Right lobe of liver (tissue), 6 donors: ENCODE data around the gene PDIA5. TPM values are rescaled to one million over a fixed set of nuclear protein-coding genes. Genes with fewer than 3 reads are reported as not detected.

ENCODE experiments used
- ATAC-seq, 4 donors: fragments of 200-7000 bp; cut with Tn5 transposase; one replicate each; pipeline ENCODE4 v1.9.1; 2020; ENCODE audit warnings: mild to moderate bottlenecking in 4 of 4, moderate library complexity in 4 of 4
- DNase-seq, 3 donors: peaks; one replicate each; pipeline ENCODE4 v3.0.0-alpha.2; 2020
- H3K27ac ChIP-seq, 3 donors: fragments of 200-600 bp; one replicate each; pipeline ENCODE4 v1.8.0; 2022
- H3K27me3 ChIP-seq, 2 donors: fragments of 200-600 bp; one replicate each; pipeline ENCODE4 v1.8.0; 2022
- H3K36me3 ChIP-seq, 4 donors: fragments of 200-600 bp; sonication (generic) in 1 of 4; one replicate each; pipeline versions ENCODE4 v1.5.1 to v1.8.0; 2017 to 2022; ENCODE audit warnings: control low read depth in 1 of 4
- H3K4me1 ChIP-seq, 4 donors: fragments of 200-600 bp; sonication (generic) in 1 of 4; one replicate each; pipeline versions ENCODE4 v1.5.1 to v1.8.0; 2017 to 2022; ENCODE audit warnings: control low read depth in 1 of 4
- H3K4me3 ChIP-seq, 3 donors: fragments of 200-600 bp; one replicate each; pipeline ENCODE4 v1.8.0; 2022
- H3K9me3 ChIP-seq, 4 donors: fragments of 200-600 bp; sonication (generic) in 1 of 4; one replicate each; pipeline versions ENCODE4 v1.5.1 to v1.8.0; 2017 to 2022; ENCODE audit warnings: control low read depth in 1 of 4
- POLR2A ChIP-seq: fragments of 450-650 bp; IDR thresholded peaks from one replicate; pipeline ENCODE4 v1.6.1; 2017; ENCODE audit warnings: antibody characterized with exemption, mild to moderate bottlenecking
- WGBS: methylation state at CpG from one replicate; pipeline ENCODE4 v1.1.6; 2018; ENCODE audit warnings: low coverage, low lambda C conversion rate; ENCODE audit not compliant: insufficient coverage; ENCODE audit errors: missing lambda C conversion rate; 5-methylcytosine and 5-hydroxymethylcytosine counted together
- intact Hi-C, 2 donors: fragments of 100-400 bp; cut with DNase I; formaldehyde crosslinking; loops; one replicate each; pipeline versions ENCODE4 v1.11.2 to v1.14.1; 2022
- total RNA-seq, 6 experiments: library from RNA; depleted of rRNA in 2 of 6; stranded (reverse); fragments of >200 nt in 2 of 6; fragmentation: NEBNext Ultra II Directional in 3 of 6; extraction: Animal tissue kit (Norgen Biotek cat#: 25700) in 3 of 6; gene quantifications; one replicate each; pipeline versions ENCODE4 v1.1.0 to v1.2.4, GENCODE V29; 2016 to 2023
- TF ChIP-seq, protein P1 (sequence below), 4 donors: fragments of 200-600 bp in 3 of 4; fragments of 450-650 bp in 1 of 4; IDR thresholded peaks; one replicate each; pipeline versions ENCODE4 v1.5.1 to v1.8.0; 2016 to 2022; ENCODE audit warnings: antibody characterized with exemption in 4 of 4, mild to moderate bottlenecking in 2 of 4
- donor health status: DM: no; HTN: yes; CAD: no.
- donor health status: DM: no; HTN: no; CAD: no.
- donor health status: DM: no; HTN: no; CAD: no.
- donor health status: DM: no; HTN: yes; CAD: no.
- donor health status: DM: no; HTN: yes; CAD: no.

Gene PDIA5
- total RNA-seq, 6 experiments from 2014 or later, result 26.2 to 109 (median 51.9) TPM

DNA sequence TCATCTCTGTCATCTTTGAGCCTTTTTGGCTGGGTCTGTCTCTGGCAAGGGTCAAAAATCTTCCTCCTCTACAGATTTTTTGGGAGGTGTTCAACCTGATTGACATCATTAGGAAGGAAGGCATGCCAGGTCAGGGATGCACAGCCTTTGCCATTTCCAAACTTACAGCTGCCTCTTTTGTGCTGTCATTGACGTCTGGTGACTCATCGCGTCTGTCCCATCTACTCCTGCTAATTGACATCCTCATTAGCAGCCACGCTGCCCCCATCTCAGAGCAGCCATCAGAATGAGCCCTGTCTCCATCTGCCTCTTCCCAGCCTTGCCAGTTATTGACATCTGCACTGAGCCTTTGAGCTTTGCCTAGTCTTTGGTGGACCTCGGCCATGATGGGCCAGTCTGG, 53.0 kb downstream of the PDIA5 start:
- TF ChIP-seq, protein P1, sequence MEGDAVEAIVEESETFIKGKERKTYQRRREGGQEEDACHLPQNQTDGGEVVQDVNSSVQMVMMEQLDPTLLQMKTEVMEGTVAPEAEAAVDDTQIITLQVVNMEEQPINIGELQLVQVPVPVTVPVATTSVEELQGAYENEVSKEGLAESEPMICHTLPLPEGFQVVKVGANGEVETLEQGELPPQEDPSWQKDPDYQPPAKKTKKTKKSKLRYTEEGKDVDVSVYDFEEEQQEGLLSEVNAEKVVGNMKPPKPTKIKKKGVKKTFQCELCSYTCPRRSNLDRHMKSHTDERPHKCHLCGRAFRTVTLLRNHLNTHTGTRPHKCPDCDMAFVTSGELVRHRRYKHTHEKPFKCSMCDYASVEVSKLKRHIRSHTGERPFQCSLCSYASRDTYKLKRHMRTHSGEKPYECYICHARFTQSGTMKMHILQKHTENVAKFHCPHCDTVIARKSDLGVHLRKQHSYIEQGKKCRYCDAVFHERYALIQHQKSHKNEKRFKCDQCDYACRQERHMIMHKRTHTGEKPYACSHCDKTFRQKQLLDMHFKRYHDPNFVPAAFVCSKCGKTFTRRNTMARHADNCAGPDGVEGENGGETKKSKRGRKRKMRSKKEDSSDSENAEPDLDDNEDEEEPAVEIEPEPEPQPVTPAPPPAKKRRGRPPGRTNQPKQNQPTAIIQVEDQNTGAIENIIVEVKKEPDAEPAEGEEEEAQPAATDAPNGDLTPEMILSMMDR (IDR thresholded peaks at IDR 0.05), result no peak
- Histone ChIP-seq H3K27ac (no peak overlapping the region), H3K36me3 (peaks cover 0 to 81% (median 47%) of the 10 kb centered on the region in 4 donors), H3K27me3 (no peaks in the 10 kb centered on the region), H3K4me3 (no peak overlapping the region), H3K9me3 (no peaks in the 10 kb centered on the region), H3K4me1 (no peaks in the 10 kb centered on the region)
- intact Hi-C loops, result no loop called here
- DNase-seq (peak in 2 of 3 donors; percentile 37 to 65), ATAC-seq (peak in 2 of 4 donors; percentile 53 to 69)
- WGBS, result 44% methylated on average over 1 of the region's 5 CpGs

GRCh38 chr3:123120573-123120972, 53.7 kb downstream of the PDIA5 start:
- no peaks in the 10 kb centered on the region for H3K9me3 ChIP-seq
- H3K27me3 ChIP-seq, result no peaks in the 10 kb centered on the region
- H3K27ac ChIP-seq, result no peak overlapping the region
- no peak for DNase-seq
- no peak for ATAC-seq
- WGBS, result 83% methylated on average over 1 of the region's 4 CpGs
- TF ChIP-seq, protein P1 (IDR thresholded peaks at IDR 0.05), result no peak
- no peak for TF ChIP-seq POLR2A
- H3K4me3 ChIP-seq, result no peak overlapping the region
- H3K36me3 ChIP-seq, result peaks cover 0 to 86% (median 49%) of the 10 kb centered on the region in 4 donors
- intact Hi-C loops, result no loop called here
- no peaks in the 10 kb centered on the region for H3K4me1 ChIP-seq

GRCh38 chr3:123122057-123122456, 55.2 kb downstream of the PDIA5 start:
- Histone ChIP-seq H3K36me3 (peaks cover 0 to 88% (median 46%) of the 10 kb centered on the region in 4 donors), H3K4me1 (no peaks in the 10 kb centered on the region), H3K4me3 (no peak overlapping the region), H3K27me3 (no peaks in the 10 kb centered on the region), H3K9me3 (no peaks in the 10 kb centered on the region), H3K27ac (no peak overlapping the region)
- intact Hi-C loops, result no loop called here
- DNase-seq (no peak), ATAC-seq (no peak)
- TF ChIP-seq, protein P1 (IDR thresholded peaks at IDR 0.05), result no peak
- TF ChIP-seq POLR2A, result no peak
- WGBS, result 75% methylated on average over 5 of the region's 5 CpGs

DNA sequence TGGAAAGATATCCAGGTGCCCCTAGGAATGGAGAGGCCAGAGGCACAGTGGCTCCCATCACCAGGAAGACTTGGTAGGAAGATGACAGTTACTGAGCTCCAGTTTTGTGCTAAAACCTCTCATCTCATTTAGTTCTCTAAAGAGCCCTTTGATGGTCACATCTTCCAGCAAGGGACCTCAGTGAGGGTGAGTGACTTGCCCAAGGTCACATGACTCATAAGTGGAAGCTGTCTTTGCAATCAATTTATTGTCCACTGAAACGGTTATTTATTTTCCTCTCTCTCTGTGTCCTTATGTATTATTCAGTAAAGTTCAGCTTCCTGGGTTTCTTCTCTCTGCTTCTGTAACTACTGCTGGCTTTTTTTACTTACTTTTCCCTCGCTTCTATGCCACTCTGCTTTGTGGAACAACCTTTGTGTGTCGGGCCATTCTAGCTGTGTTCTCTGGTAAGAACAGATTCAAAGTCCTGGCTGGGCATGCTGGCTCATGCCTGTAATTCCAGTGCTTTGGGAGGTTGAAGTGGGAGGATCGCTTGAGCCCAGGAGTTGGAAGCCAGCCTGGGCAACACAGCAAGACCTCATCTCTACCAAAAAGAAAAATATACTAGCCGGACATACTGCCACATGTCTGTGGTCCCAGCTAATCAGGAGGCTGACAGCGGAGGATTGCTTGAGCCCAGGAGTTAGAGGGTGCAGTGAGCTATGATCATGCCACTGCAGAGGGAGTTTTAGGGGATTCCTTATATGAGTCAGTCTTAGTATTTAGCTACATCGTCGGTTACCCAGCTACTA, 55.9 kb downstream of the PDIA5 start:
- 66% methylated on average over 7 of the region's 8 CpGs for WGBS
- intact Hi-C loops, result no loop called here
- H3K27me3 ChIP-seq, result no peaks in the 10 kb centered on the region
- H3K9me3 ChIP-seq, result no peaks in the 10 kb centered on the region
- no peaks in the 10 kb centered on the region for H3K4me1 ChIP-seq
- no peak overlapping the region for H3K4me3 ChIP-seq
- ATAC-seq (no peak), DNase-seq (no peak)
- TF ChIP-seq, protein P1 (IDR thresholded peaks at IDR 0.05), result no peak
- TF ChIP-seq POLR2A, result no peak
- peaks cover 0 to 87% (median 42%) of the 10 kb centered on the region in 4 donors for H3K36me3 ChIP-seq
- H3K27ac ChIP-seq, result no peak overlapping the region
